Measurements from ENCODE around the gene TPI1.

DNA sequence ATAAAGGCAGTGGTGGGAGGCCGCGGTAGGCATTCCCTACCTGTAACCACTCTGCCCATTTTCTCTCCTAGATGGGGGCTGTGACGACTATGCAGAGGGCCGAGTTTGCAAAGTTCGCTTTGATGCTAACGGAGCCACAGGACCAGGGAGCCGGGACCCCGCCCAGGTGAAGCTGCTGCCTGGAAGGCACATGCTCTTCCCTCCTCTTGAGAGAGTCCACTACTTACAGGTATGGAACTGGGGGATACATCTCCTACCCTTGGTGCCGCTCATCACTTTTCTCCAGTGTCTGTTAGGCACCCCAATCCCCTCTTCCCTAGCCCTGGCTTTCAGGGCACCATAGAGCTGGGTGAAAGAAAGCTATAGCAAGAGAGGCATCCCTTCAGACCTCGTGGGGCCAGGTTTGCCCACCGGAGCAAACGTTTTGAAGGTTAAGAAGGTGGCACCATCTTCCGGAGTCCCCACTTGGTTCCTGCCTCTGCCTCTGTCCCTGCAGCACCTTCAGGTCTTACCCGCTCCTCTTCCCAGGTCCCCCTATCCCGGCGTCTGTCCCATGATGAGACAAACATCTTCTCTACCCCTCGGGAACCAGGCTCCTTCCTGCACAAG lies 41.1 kb upstream of the TPI1 start:
- TF ChIP-seq EZH2phosphoT487 (IDR thresholded peaks at IDR 0.05; ENCODE audit: borderline replicate concordance, low read depth, low read length), result no peak
- TF ChIP-seq, protein P1, sequence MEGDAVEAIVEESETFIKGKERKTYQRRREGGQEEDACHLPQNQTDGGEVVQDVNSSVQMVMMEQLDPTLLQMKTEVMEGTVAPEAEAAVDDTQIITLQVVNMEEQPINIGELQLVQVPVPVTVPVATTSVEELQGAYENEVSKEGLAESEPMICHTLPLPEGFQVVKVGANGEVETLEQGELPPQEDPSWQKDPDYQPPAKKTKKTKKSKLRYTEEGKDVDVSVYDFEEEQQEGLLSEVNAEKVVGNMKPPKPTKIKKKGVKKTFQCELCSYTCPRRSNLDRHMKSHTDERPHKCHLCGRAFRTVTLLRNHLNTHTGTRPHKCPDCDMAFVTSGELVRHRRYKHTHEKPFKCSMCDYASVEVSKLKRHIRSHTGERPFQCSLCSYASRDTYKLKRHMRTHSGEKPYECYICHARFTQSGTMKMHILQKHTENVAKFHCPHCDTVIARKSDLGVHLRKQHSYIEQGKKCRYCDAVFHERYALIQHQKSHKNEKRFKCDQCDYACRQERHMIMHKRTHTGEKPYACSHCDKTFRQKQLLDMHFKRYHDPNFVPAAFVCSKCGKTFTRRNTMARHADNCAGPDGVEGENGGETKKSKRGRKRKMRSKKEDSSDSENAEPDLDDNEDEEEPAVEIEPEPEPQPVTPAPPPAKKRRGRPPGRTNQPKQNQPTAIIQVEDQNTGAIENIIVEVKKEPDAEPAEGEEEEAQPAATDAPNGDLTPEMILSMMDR (conservative IDR thresholded peaks at IDR 0.05; ENCODE audit: low read length), result no peak
